T-helper 2 cell treated with Interferon-gamma antibody and Interleukin-4, amounts not matched to agents 5 μg/mL and 100 μg/mL, for 36 hours (primary cell): ENCODE results near the gene TIGIT.

Experiments
- DNase-seq: peaks from one replicate; pipeline ENCODE4 v3.0.0; 2021; ENCODE audit warnings: low spot score
- H3K27ac Mint-ChIP-seq: one replicate; pipeline ENCODE4 v1.8.0; 2021; ENCODE audit warnings: mild to moderate bottlenecking, mixed read lengths
- H3K27me3 Mint-ChIP-seq: one replicate; pipeline ENCODE4 v1.8.0; 2021; ENCODE audit warnings: low read depth, mixed read lengths
- H3K36me3 Mint-ChIP-seq: one replicate; pipeline ENCODE4 v1.8.0; 2021; ENCODE audit warnings: low read depth, mixed read lengths
- H3K4me1 Mint-ChIP-seq: one replicate; pipeline ENCODE4 v1.8.0; 2021; ENCODE audit warnings: low read depth, mixed read lengths
- H3K4me3 Mint-ChIP-seq: one replicate; pipeline ENCODE4 v1.8.0; 2022; ENCODE audit warnings: mild to moderate bottlenecking, moderate library complexity, mixed read lengths
- H3K9me3 Mint-ChIP-seq: one replicate; pipeline ENCODE4 v1.8.0; 2021; ENCODE audit warnings: mixed read lengths

TIGIT gene

GRCh38 chr3:114295946-114296345 is 2.1 kb downstream of the TIGIT start:
- Mint-ChIP-seq H3K36me3 (no peaks in the 10 kb centered on the region), H3K9me3 (no peaks in the 10 kb centered on the region), H3K27ac (no peak overlapping the region), H3K27me3 (no peaks in the 10 kb centered on the region), H3K4me3 (no peak overlapping the region), H3K4me1 (peaks cover 9% of the 10 kb centered on the region)
- DNase-seq = no peak

- Mint-ChIP-seq H3K27me3 (no peaks in the 10 kb centered on the region), H3K9me3 (no peaks in the 10 kb centered on the region), H3K36me3 (no peaks in the 10 kb centered on the region), H3K4me3 (no peak overlapping the region), H3K27ac (no peak overlapping the region), H3K4me1 (peaks cover 3% of the 10 kb centered on the region)
- no peak for DNase-seq
Observed at GRCh38 chr3:114299421-114299820, 5.6 kb downstream of the TIGIT start.

- Mint-ChIP-seq H3K9me3 (no peaks in the 10 kb centered on the region), H3K27me3 (no peaks in the 10 kb centered on the region), H3K4me3 (no peak overlapping the region), H3K27ac (no peak overlapping the region), H3K4me1 (peaks cover 3% of the 10 kb centered on the region), H3K36me3 (no peaks in the 10 kb centered on the region)
- no peak for DNase-seq
Observed at GRCh38 chr3:114299941-114300624, 6.3 kb downstream of the TIGIT start.

- H3K4me3 Mint-ChIP-seq = no peak overlapping the region
- no peaks in the 10 kb centered on the region for H3K36me3 Mint-ChIP-seq
- no peaks in the 10 kb centered on the region for H3K27me3 Mint-ChIP-seq
- H3K27ac Mint-ChIP-seq = peak overlapping the region; percentile 56
- no peaks in the 10 kb centered on the region for H3K9me3 Mint-ChIP-seq
- H3K4me1 Mint-ChIP-seq = peaks cover 21% of the 10 kb centered on the region
- no peak for DNase-seq
Observed at GRCh38 chr3:114307222-114307830, 13.5 kb downstream of the TIGIT start.

- no peak for DNase-seq
- Mint-ChIP-seq H3K4me1 (peaks cover 21% of the 10 kb centered on the region), H3K4me3 (no peak overlapping the region), H3K27me3 (no peaks in the 10 kb centered on the region), H3K9me3 (no peaks in the 10 kb centered on the region), H3K36me3 (no peaks in the 10 kb centered on the region), H3K27ac (peak overlapping the region; percentile 76)
Observed at GRCh38 chr3:114307832-114308231, 14.0 kb downstream of the TIGIT start.

- no peaks in the 10 kb centered on the region for H3K9me3 Mint-ChIP-seq
- H3K4me3 Mint-ChIP-seq = peak overlapping the region; percentile 2
- H3K36me3 Mint-ChIP-seq = no peaks in the 10 kb centered on the region
- DNase-seq = no peak
- peak overlapping the region; percentile 76 for H3K27ac Mint-ChIP-seq
- H3K4me1 Mint-ChIP-seq = peaks cover 22% of the 10 kb centered on the region
- H3K27me3 Mint-ChIP-seq = no peaks in the 10 kb centered on the region
Observed at GRCh38 chr3:114308377-114308776, 14.5 kb downstream of the TIGIT start.

- Mint-ChIP-seq H3K4me1 (peaks cover 27% of the 10 kb centered on the region), H3K27ac (peak overlapping the region; percentile 76), H3K27me3 (no peaks in the 10 kb centered on the region), H3K36me3 (no peaks in the 10 kb centered on the region), H3K9me3 (no peaks in the 10 kb centered on the region), H3K4me3 (peak overlapping the region; percentile 2)
- no peak for DNase-seq
Observed at GRCh38 chr3:114308830-114309229, 15.0 kb downstream of the TIGIT start.

- no peaks in the 10 kb centered on the region for H3K36me3 Mint-ChIP-seq
- H3K4me1 Mint-ChIP-seq = peaks cover 34% of the 10 kb centered on the region
- H3K27me3 Mint-ChIP-seq = no peaks in the 10 kb centered on the region
- H3K27ac Mint-ChIP-seq = no peak overlapping the region
- no peaks in the 10 kb centered on the region for H3K9me3 Mint-ChIP-seq
- no peak for DNase-seq
- no peak overlapping the region for H3K4me3 Mint-ChIP-seq
Observed at GRCh38 chr3:114310695-114311094, 16.9 kb downstream of the TIGIT start.

- Mint-ChIP-seq H3K27me3 (no peaks in the 10 kb centered on the region), H3K4me1 (peaks cover 24% of the 10 kb centered on the region), H3K4me3 (no peak overlapping the region), H3K27ac (no peak overlapping the region), H3K36me3 (no peaks in the 10 kb centered on the region), H3K9me3 (no peaks in the 10 kb centered on the region)
- no peak for DNase-seq
Observed at GRCh38 chr3:114313426-114313825, 19.6 kb downstream of the TIGIT start.

- no peaks in the 10 kb centered on the region for H3K27me3 Mint-ChIP-seq
- H3K36me3 Mint-ChIP-seq = no peaks in the 10 kb centered on the region
- no peak for DNase-seq
- H3K27ac Mint-ChIP-seq = no peak overlapping the region
- peaks cover 22% of the 10 kb centered on the region for H3K4me1 Mint-ChIP-seq
- no peaks in the 10 kb centered on the region for H3K9me3 Mint-ChIP-seq
- H3K4me3 Mint-ChIP-seq = no peak overlapping the region
Observed at GRCh38 chr3:114314282-114314681, 20.5 kb downstream of the TIGIT start.

GRCh38 chr3:114318295-114318694 is 24.5 kb downstream of the TIGIT start:
- no peaks in the 10 kb centered on the region for H3K36me3 Mint-ChIP-seq
- no peak overlapping the region for H3K27ac Mint-ChIP-seq
- peaks cover 26% of the 10 kb centered on the region for H3K4me1 Mint-ChIP-seq
- DNase-seq = no peak
- H3K4me3 Mint-ChIP-seq = no peak overlapping the region
- H3K9me3 Mint-ChIP-seq = no peaks in the 10 kb centered on the region
- no peaks in the 10 kb centered on the region for H3K27me3 Mint-ChIP-seq

GRCh38 chr3:114319453-114319852 is 25.6 kb downstream of the TIGIT start:
- Mint-ChIP-seq H3K4me3 (no peak overlapping the region), H3K27ac (no peak overlapping the region), H3K4me1 (peaks cover 28% of the 10 kb centered on the region), H3K9me3 (no peaks in the 10 kb centered on the region), H3K36me3 (no peaks in the 10 kb centered on the region), H3K27me3 (no peaks in the 10 kb centered on the region)
- no peak for DNase-seq

GRCh38 chr3:114320246-114320645 is 26.4 kb downstream of the TIGIT start:
- H3K4me3 Mint-ChIP-seq = no peak overlapping the region
- DNase-seq = no peak
- peaks cover 24% of the 10 kb centered on the region for H3K4me1 Mint-ChIP-seq
- no peak overlapping the region for H3K27ac Mint-ChIP-seq
- H3K9me3 Mint-ChIP-seq = no peaks in the 10 kb centered on the region
- no peaks in the 10 kb centered on the region for H3K36me3 Mint-ChIP-seq
- no peaks in the 10 kb centered on the region for H3K27me3 Mint-ChIP-seq

GRCh38 chr3:114323546-114324254 is 29.9 kb downstream of the TIGIT start:
- H3K9me3 Mint-ChIP-seq = no peaks in the 10 kb centered on the region
- H3K27ac Mint-ChIP-seq = peak overlapping the region; percentile 74
- no peaks in the 10 kb centered on the region for H3K27me3 Mint-ChIP-seq
- no peak for DNase-seq
- no peak overlapping the region for H3K4me3 Mint-ChIP-seq
- H3K36me3 Mint-ChIP-seq = no peaks in the 10 kb centered on the region
- peaks cover 35% of the 10 kb centered on the region for H3K4me1 Mint-ChIP-seq
